Activated CD4-positive, alpha-beta T cell treated with anti-CD3 and anti-CD28 coated beads, Interleukin-2, amount 10 ng/mL, durations not matched to agents 7 days and 5 days (primary cell): ENCODE results near the gene TLR8. TPM values are rescaled to one million over a fixed set of nuclear protein-coding genes. Genes with fewer than 3 reads are reported as not detected.

Experiments used
- CTCF ChIA-PET: fragments of 350-600 bp; sonication (Branson Sonifier 250); formaldehyde crosslinking; loops from one replicate; lab custom pipeline; 2021; ENCODE audit warnings: antibody characterized with exemption; lab: Charles Lee
- POLR2A ChIA-PET: fragments of 350-600 bp; sonication (Branson Sonifier 250); formaldehyde crosslinking; loops from one replicate; lab custom pipeline; 2021; ENCODE audit warnings: antibody characterized with exemption; lab: Charles Lee
- DNase-seq: peaks from one replicate; pipeline ENCODE4 v3.0.0-alpha.2; 2020
- H3K27ac Mint-ChIP-seq: one replicate; pipeline ENCODE4 v1.8.0; 2021; ENCODE audit warnings: mild to moderate bottlenecking, moderate library complexity, mixed read lengths
- H3K27me3 Mint-ChIP-seq: one replicate; pipeline ENCODE4 v1.8.0; 2021; ENCODE audit warnings: mixed read lengths
- H3K36me3 Mint-ChIP-seq: one replicate; pipeline ENCODE4 v1.8.0; 2021; ENCODE audit warnings: low read depth, mixed read lengths
- H3K4me1 Mint-ChIP-seq: one replicate; pipeline ENCODE4 v1.8.0; 2021; ENCODE audit warnings: mixed read lengths
- H3K4me3 Mint-ChIP-seq: one replicate; pipeline ENCODE4 v1.8.0; 2021; ENCODE audit warnings: mild to moderate bottlenecking, moderate library complexity, mixed read lengths
- H3K9me3 Mint-ChIP-seq: one replicate; pipeline ENCODE4 v1.8.0; 2021; ENCODE audit warnings: mixed read lengths
- total RNA-seq, 2 experiments: library from RNA; stranded (reverse); gene quantifications; one replicate each; pipeline ENCODE4 v1.2.3, GENCODE V29; 2021

The TLR8 gene
- total RNA-seq = not detected

GRCh38 chrX:12906046-12906761 is at the start of gene TLR8:
TLR8 (plus strand) TSS chrX:12906620; CDS start chrX:12906707, 87 bp downstream.
- no peaks in the 10 kb centered on the region for H3K9me3 Mint-ChIP-seq
- DNase-seq = no peak
- ChIA-PET CTCF (no interaction called here), POLR2A (no interaction called here)
- no peak within 1 kb of the TSS for H3K4me3 Mint-ChIP-seq
- peaks cover 18% of the 10 kb centered on the region for H3K4me1 Mint-ChIP-seq
- H3K27ac Mint-ChIP-seq = no peak within 1 kb of the TSS
- H3K36me3 Mint-ChIP-seq = no peaks in the 10 kb centered on the region
- H3K27me3 Mint-ChIP-seq = peaks cover 7% of the 10 kb centered on the region

DNA sequence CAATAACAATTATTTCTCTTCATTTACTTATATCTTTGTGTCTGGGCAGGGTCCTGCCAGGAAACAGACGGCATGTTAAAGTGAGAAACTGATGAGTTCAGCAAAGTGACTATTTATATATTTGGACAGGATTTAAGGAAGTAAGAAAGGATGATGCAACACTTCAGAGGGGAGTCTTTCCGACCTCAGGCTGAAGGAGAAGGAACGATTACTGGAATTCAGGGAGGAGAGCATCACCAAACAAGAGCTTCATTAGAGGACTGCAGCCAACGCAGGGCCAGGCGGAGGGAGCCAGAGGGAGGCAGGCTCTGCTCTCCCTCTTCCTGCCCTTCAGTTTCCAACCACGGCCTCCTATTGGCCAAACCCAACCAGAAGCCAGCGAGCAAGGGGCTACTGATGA is 41.1 kb upstream of the TLR8 start:
- peaks cover 2% of the 10 kb centered on the region for H3K27me3 Mint-ChIP-seq
- peaks cover 12% of the 10 kb centered on the region for H3K4me1 Mint-ChIP-seq
- ChIA-PET POLR2A (no interaction called here), CTCF (interaction anchor here (2.0 kb wide), 1 partner anchor 11 kb away, joined by 5 read pairs; no protein-coding TSS in a partner anchor)
- no peak overlapping the region for H3K27ac Mint-ChIP-seq
- no peak overlapping the region for H3K4me3 Mint-ChIP-seq
- peaks cover 2% of the 10 kb centered on the region for H3K36me3 Mint-ChIP-seq
- peaks cover 4% of the 10 kb centered on the region for H3K9me3 Mint-ChIP-seq
- DNase-seq = no peak

DNA sequence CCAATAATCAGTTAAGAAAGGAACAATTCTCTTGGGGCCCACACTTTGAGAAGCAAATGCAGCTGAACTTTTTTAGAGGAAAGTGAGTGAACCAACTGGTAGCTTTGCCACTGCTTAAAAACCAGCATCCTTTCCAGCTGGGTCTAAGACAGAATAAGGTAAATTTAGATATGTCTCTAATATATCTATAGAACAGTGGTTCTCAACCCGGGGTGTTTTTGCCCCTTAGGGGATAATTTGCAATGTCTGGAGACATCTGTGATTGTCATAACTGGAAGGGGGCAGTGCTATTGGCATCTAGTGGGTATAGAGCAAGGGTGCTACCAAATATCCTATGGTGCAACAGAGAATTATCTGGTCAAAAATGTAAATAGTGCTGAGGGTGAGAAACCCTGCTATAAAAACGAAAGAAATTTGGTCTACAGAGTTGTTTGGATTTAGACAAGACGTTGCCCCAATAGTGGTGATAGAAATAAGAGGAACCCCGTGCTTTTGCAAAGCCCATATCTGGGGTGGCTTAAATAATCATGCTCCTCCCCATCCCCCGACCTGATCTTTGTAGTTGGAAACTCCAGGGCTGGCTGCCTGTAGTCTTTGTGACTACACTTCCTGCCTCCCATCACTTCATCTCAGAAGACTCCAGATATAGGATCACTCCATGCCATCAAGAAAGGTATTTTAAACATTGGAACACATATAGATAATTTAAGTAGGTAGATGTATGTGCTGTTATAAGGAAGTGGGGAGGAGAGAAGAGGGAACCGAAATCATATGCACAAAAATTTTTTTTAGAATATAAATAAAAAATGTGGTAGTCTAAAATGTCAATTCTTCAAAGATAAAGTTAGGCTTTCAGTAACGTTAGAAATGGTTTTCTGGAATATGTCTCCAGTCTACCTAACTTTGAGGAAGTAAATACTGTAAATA is 39.7 kb upstream of the TLR8 start, which contains the start of gene TLR7:
TLR7 (plus strand) TSS at position 622 of the 927 bp plus-strand sequence. CDS start 507 bp downstream, outside the sequence.
- DNase-seq = no peak
- Mint-ChIP-seq H3K4me3 (no peak within 1 kb of the TSS), H3K9me3 (peaks cover 4% of the 10 kb centered on the region), H3K36me3 (peaks cover 2% of the 10 kb centered on the region), H3K4me1 (peaks cover 12% of the 10 kb centered on the region), H3K27ac (no peak within 1 kb of the TSS), H3K27me3 (peaks cover 2% of the 10 kb centered on the region)
- ChIA-PET CTCF (interaction anchor here (2.0 kb wide), 1 partner anchor 12 kb away, joined by 5 read pairs; no protein-coding TSS in a partner anchor), POLR2A (no interaction called here)

GRCh38 chrX:12867685-12868084 is 38.7 kb upstream of the TLR8 start:
- H3K9me3 Mint-ChIP-seq = peaks cover 4% of the 10 kb centered on the region
- CTCF ChIA-PET = no interaction called here

GRCh38 chrX:12868747-12869146 is 37.7 kb upstream of the TLR8 start:
- Mint-ChIP-seq H3K36me3 (peaks cover 2% of the 10 kb centered on the region), H3K27me3 (no peaks in the 10 kb centered on the region), H3K4me3 (no peak overlapping the region), H3K9me3 (peaks cover 4% of the 10 kb centered on the region), H3K27ac (no peak overlapping the region), H3K4me1 (peaks cover 12% of the 10 kb centered on the region)
- POLR2A ChIA-PET = no interaction called here
- CTCF ChIA-PET = no interaction called here
- no peak for DNase-seq

More at GRCh38 chrX:12867685-12868084, 38.7 kb upstream of the TLR8 start:
- peaks cover 2% of the 10 kb centered on the region for H3K36me3 Mint-ChIP-seq
- H3K4me3 Mint-ChIP-seq = no peak overlapping the region
- H3K4me1 Mint-ChIP-seq = peaks cover 12% of the 10 kb centered on the region
- no peak overlapping the region for H3K27ac Mint-ChIP-seq
- no peaks in the 10 kb centered on the region for H3K27me3 Mint-ChIP-seq
- POLR2A ChIA-PET = no interaction called here
- DNase-seq = no peak

DNA sequence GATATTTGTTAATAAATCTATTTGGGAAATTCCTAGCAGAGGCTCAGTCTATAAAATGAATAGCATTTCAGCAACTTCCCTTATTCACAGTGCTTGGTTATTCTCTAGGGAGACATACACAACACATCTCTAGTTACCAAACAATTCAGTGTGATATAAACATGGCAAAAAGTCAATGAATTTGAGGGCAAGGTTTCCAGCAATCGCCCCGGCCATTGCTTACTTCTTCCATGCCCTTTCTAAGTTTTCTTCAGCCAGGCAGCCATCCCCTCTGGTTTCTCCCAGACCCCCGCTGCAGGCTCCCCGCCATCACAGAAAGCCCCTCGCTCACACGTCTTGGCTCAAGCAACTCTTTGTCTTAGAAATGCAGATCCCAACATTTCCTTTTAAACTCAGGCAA is 35.2 kb upstream of the TLR8 start:
- Mint-ChIP-seq H3K9me3 (peaks cover 4% of the 10 kb centered on the region), H3K4me3 (no peak overlapping the region), H3K4me1 (peaks cover 12% of the 10 kb centered on the region), H3K36me3 (peaks cover 2% of the 10 kb centered on the region), H3K27me3 (no peaks in the 10 kb centered on the region), H3K27ac (no peak overlapping the region)
- CTCF ChIA-PET = no interaction called here
- no peak for DNase-seq
- POLR2A ChIA-PET = no interaction called here

GRCh38 chrX:12872741-12873140 is 33.7 kb upstream of the TLR8 start:
- H3K4me1 Mint-ChIP-seq = peaks cover 4% of the 10 kb centered on the region
- H3K27ac Mint-ChIP-seq = no peak overlapping the region
- H3K27me3 Mint-ChIP-seq = peaks cover 1% of the 10 kb centered on the region
- peaks cover 4% of the 10 kb centered on the region for H3K9me3 Mint-ChIP-seq
- POLR2A ChIA-PET = no interaction called here
- CTCF ChIA-PET = no interaction called here
- H3K36me3 Mint-ChIP-seq = no peaks in the 10 kb centered on the region
- no peak for DNase-seq
- H3K4me3 Mint-ChIP-seq = no peak overlapping the region

DNA sequence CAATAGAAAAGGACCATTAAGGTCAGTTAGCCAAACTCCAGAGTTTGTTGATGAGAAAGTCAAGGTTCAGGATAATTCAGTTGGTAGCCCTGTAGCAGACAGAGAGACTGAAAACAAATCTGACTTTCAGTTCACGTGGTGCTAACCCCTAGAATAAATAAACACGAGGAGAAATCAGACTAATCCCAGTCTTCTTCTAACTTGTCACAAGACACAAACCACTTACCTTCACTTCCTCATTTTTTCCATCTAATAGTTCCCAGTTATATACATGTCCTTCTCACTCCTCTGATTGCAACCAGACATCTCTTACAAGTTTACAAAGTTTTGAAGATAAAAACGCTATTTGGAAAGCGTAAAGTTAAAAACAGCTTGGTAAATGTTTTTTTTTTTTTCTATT is 31.8 kb upstream of the TLR8 start:
- Mint-ChIP-seq H3K36me3 (no peaks in the 10 kb centered on the region), H3K4me3 (no peak overlapping the region), H3K27ac (no peak overlapping the region), H3K4me1 (no peaks in the 10 kb centered on the region), H3K9me3 (no peaks in the 10 kb centered on the region), H3K27me3 (peaks cover 1% of the 10 kb centered on the region)
- CTCF ChIA-PET = interaction anchor here (1.2 kb wide), 1 partner anchor 27 kb away, joined by 3 read pairs; no protein-coding TSS in a partner anchor
- no peak for DNase-seq
- POLR2A ChIA-PET = no interaction called here

- Mint-ChIP-seq H3K36me3 (no peaks in the 10 kb centered on the region), H3K27me3 (peaks cover 1% of the 10 kb centered on the region)
- POLR2A ChIA-PET = no interaction called here
Measured at GRCh38 chrX:12877386-12877785, 29.0 kb upstream of the TLR8 start.

GRCh38 chrX:12878536-12878935 is 27.9 kb upstream of the TLR8 start:
- Mint-ChIP-seq H3K36me3 (no peaks in the 10 kb centered on the region), H3K9me3 (no peaks in the 10 kb centered on the region), H3K4me3 (no peak overlapping the region), H3K4me1 (no peaks in the 10 kb centered on the region), H3K27me3 (peaks cover 1% of the 10 kb centered on the region), H3K27ac (no peak overlapping the region)
- no peak for DNase-seq
- ChIA-PET CTCF (interaction anchor here (0.6 to 1.4 kb wide), 2 partner anchors 9 to 12 kb away, joined by 3 to 4 read pairs; no protein-coding TSS in a partner anchor), POLR2A (no interaction called here)

More at GRCh38 chrX:12877386-12877785, 29.0 kb upstream of the TLR8 start:
- H3K9me3 Mint-ChIP-seq = no peaks in the 10 kb centered on the region
- H3K4me3 Mint-ChIP-seq = no peak overlapping the region
- CTCF ChIA-PET = interaction anchor here (1.4 kb wide), 1 partner anchor 13 kb away, joined by 3 read pairs; no protein-coding TSS in a partner anchor
- no peak overlapping the region for H3K27ac Mint-ChIP-seq
- H3K4me1 Mint-ChIP-seq = no peaks in the 10 kb centered on the region
- no peak for DNase-seq

GRCh38 chrX:12881914-12882313 is 24.5 kb upstream of the TLR8 start:
- POLR2A ChIA-PET = no interaction called here
- H3K4me1 Mint-ChIP-seq = no peaks in the 10 kb centered on the region

DNA sequence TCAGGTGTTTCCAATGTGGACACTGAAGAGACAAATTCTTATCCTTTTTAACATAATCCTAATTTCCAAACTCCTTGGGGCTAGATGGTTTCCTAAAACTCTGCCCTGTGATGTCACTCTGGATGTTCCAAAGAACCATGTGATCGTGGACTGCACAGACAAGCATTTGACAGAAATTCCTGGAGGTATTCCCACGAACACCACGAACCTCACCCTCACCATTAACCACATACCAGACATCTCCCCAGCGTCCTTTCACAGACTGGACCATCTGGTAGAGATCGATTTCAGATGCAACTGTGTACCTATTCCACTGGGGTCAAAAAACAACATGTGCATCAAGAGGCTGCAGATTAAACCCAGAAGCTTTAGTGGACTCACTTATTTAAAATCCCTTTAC is 20.9 kb upstream of the TLR8 start:
- no peak for DNase-seq
- Mint-ChIP-seq H3K27ac (no peak overlapping the region), H3K4me1 (peaks cover 21% of the 10 kb centered on the region), H3K36me3 (peaks cover 4% of the 10 kb centered on the region), H3K27me3 (peaks cover 5% of the 10 kb centered on the region), H3K4me3 (no peak overlapping the region), H3K9me3 (peaks cover 5% of the 10 kb centered on the region)
- ChIA-PET CTCF (interaction anchor here (2.2 kb wide), 1 partner anchor 8 kb away, joined by 4 read pairs; no protein-coding TSS in a partner anchor), POLR2A (no interaction called here)

More at GRCh38 chrX:12881914-12882313, 24.5 kb upstream of the TLR8 start:
- no peak for DNase-seq
- Mint-ChIP-seq H3K4me3 (no peak overlapping the region), H3K36me3 (no peaks in the 10 kb centered on the region), H3K9me3 (no peaks in the 10 kb centered on the region), H3K27ac (no peak overlapping the region), H3K27me3 (peaks cover 6% of the 10 kb centered on the region)
- CTCF ChIA-PET = no interaction called here
